Measurements from ENCODE around the gene HSPA13.

DNA sequence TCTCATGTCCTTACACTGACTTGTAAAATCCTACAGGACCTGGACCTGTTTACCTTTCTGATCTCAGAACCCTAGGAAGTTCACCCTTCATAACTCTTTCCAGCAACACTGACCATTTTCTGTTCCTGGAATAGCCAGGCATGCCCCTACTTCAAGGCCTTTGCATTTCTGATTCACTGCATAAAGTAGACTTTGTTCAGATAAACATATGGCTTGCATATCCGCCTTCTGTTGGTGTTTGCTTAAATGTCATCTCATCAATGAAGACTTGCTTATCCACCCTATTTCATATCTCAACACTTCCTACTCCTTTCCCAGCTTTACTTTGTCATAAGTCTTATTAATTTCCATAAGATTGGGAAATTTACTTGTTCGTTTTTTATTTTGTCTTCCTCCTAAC is 57.4 kb downstream of the HSPA13 start:
- TF ChIP-seq, protein P1, sequence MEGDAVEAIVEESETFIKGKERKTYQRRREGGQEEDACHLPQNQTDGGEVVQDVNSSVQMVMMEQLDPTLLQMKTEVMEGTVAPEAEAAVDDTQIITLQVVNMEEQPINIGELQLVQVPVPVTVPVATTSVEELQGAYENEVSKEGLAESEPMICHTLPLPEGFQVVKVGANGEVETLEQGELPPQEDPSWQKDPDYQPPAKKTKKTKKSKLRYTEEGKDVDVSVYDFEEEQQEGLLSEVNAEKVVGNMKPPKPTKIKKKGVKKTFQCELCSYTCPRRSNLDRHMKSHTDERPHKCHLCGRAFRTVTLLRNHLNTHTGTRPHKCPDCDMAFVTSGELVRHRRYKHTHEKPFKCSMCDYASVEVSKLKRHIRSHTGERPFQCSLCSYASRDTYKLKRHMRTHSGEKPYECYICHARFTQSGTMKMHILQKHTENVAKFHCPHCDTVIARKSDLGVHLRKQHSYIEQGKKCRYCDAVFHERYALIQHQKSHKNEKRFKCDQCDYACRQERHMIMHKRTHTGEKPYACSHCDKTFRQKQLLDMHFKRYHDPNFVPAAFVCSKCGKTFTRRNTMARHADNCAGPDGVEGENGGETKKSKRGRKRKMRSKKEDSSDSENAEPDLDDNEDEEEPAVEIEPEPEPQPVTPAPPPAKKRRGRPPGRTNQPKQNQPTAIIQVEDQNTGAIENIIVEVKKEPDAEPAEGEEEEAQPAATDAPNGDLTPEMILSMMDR (IDR thresholded peaks at IDR 0.05), result no peak
- no peak for TF ChIP-seq POLR2AphosphoS5 (IDR thresholded peaks at IDR 0.05)

Data from esophagus muscularis mucosa (tissue), 3 donors.